Body of pancreas (tissue), 4 donors: Measurements from ENCODE around the gene CCL13. TPM values are rescaled to one million over a fixed set of nuclear protein-coding genes. Genes with fewer than 3 reads are reported as not detected.

Source experiments
- ATAC-seq: fragments of 150-250 bp; one replicate; pipeline ENCODE4 v1.9.1; 2016
- DNase-seq, 4 donors: peaks; one replicate each; pipeline ENCODE4 v3.0.0-alpha.2; 2019
- H3K27ac ChIP-seq, 4 donors: fragments of 200-600 bp; sonication (generic); 1 replicate in 3 of 4; 2 replicates in 1 of 4; pipeline versions ENCODE4 v1.5.1 to v1.6.1; 2016 to 2019; ENCODE audit warnings: mild to moderate bottlenecking in 1 of 4, mixed read lengths in 1 of 4, moderate library complexity in 1 of 4
- H3K27me3 ChIP-seq, 2 donors: fragments of 200-600 bp; sonication (generic); one replicate each; pipeline ENCODE4 v1.6.0; 2016; ENCODE audit warnings: mild to moderate bottlenecking in 1 of 2
- H3K36me3 ChIP-seq, 2 donors: fragments of 200-600 bp; sonication (generic); replicated peaks in 1 of 2; 2 replicates each; pipeline ENCODE4 v1.5.1; 2016; ENCODE audit warnings: low read depth in 2 of 2; ENCODE audit not compliant: insufficient read depth in 1 of 2
- H3K4me1 ChIP-seq: fragments of 200-600 bp; sonication (generic); one replicate; pipeline ENCODE4 v1.6.0; 2016
- H3K4me3 ChIP-seq, 2 donors: fragments of 200-600 bp; sonication (generic); 1 replicate in 1 of 2; 2 replicates in 1 of 2; pipeline ENCODE4 v1.5.1; 2016 to 2019
- H3K9me3 ChIP-seq, 3 donors: fragments of 200-600 bp; sonication (generic); 1 replicate in 2 of 3; 2 replicates in 1 of 3; pipeline ENCODE4 v1.5.1; 2016
- POLR2A ChIP-seq, 3 donors: fragments of 450-650 bp; IDR thresholded peaks; one replicate each; pipeline ENCODE4 v1.6.1; 2016; ENCODE audit warnings: antibody characterized with exemption in 3 of 3, mild to moderate bottlenecking in 2 of 3
- WGBS, 2 donors: methylation state at CpG; one replicate each; pipeline ENCODE4 v1.1.5; 2017; 5-methylcytosine and 5-hydroxymethylcytosine counted together
- intact Hi-C: fragments of 100-400 bp; cut with DNase I; formaldehyde crosslinking; loops from one replicate; pipeline ENCODE4 v1.15.1; 2023
- total RNA-seq, 2 donors: library from RNA; depleted of rRNA; stranded (reverse); fragments of >200 nt; gene quantifications; one replicate each; pipeline ENCODE4 v1.1.0, GENCODE V29; 2016
- TF ChIP-seq, protein P1 (sequence below), 7 experiments: fragments of 450-650 bp in 4 of 7; fragments of 200-600 bp in 3 of 7; sonication (generic) in 3 of 7; IDR thresholded peaks; one replicate each; pipeline ENCODE4 v1.5.1; 2016 to 2019; ENCODE audit warnings: antibody characterized with exemption in 7 of 7

CCL13 gene
- total RNA-seq, 2 donors from 2014 or later = not detected

DNA sequence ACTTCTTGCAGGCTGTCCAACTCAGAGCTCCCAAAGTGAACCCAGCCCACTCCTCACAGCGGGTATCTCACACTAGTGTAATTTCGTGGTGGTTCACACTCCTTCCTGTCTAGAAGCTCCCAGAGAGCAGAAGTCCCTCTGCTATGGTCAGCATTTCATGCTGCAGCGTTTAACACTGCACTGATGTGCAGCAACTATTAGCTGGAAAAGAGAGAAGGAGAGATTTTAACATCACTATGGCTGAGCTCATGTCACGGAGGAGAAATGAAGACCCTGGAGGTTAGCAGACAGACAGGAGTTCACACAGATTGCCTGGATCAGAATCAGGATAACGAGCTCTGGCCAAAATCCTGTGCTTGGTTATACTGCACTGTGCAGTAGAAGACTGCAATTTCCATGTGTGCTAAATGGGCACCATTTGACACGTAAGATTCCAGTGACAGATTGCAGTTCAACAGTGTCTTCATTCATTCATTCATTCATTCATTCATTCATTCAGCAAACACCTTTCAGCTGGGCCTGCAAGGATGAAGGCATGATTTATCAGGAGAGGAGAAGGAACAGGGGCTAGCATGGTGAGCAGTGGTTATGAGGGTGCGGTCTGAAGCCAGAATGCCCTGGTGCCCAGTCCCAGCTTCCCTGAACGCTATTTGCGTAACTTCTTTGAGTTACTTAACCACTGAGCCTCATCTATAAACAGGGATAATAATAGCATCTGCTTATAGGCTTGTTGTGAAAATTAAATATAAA is 12.1 kb downstream of the CCL13 start:
- intact Hi-C loops = no loop called here
- TF ChIP-seq, protein P1, sequence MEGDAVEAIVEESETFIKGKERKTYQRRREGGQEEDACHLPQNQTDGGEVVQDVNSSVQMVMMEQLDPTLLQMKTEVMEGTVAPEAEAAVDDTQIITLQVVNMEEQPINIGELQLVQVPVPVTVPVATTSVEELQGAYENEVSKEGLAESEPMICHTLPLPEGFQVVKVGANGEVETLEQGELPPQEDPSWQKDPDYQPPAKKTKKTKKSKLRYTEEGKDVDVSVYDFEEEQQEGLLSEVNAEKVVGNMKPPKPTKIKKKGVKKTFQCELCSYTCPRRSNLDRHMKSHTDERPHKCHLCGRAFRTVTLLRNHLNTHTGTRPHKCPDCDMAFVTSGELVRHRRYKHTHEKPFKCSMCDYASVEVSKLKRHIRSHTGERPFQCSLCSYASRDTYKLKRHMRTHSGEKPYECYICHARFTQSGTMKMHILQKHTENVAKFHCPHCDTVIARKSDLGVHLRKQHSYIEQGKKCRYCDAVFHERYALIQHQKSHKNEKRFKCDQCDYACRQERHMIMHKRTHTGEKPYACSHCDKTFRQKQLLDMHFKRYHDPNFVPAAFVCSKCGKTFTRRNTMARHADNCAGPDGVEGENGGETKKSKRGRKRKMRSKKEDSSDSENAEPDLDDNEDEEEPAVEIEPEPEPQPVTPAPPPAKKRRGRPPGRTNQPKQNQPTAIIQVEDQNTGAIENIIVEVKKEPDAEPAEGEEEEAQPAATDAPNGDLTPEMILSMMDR (IDR thresholded peaks at IDR 0.05) = no peak
- no peak for TF ChIP-seq POLR2A (IDR thresholded peaks at IDR 0.05)
- H3K9me3 ChIP-seq = no peaks in the 10 kb centered on the region

GRCh38 chr17:34368946-34369500 is 12.7 kb downstream of the CCL13 start:
- no peak for ATAC-seq
- 31 to 37% methylated on average over 4 of the region's 4 CpGs for WGBS, 2 donors
- H3K9me3 ChIP-seq = no peaks in the 10 kb centered on the region
- TF ChIP-seq POLR2A (IDR thresholded peaks at IDR 0.05) = no peak
- TF ChIP-seq, protein P1 (IDR thresholded peaks at IDR 0.05) = no peak
- DNase-seq = no peak
- intact Hi-C loops = no loop called here
- H3K36me3 ChIP-seq = no peaks in the 10 kb centered on the region
- H3K27ac ChIP-seq = no peak overlapping the region
- no peaks in the 10 kb centered on the region for H3K27me3 ChIP-seq
- H3K4me1 ChIP-seq = no peaks in the 10 kb centered on the region
- H3K4me3 ChIP-seq = no peak overlapping the region

More for the DNA sequence above, 12.1 kb downstream of the CCL13 start:
- ATAC-seq (no peak), DNase-seq (no peak)
- no peaks in the 10 kb centered on the region for H3K4me1 ChIP-seq
- no peaks in the 10 kb centered on the region for H3K27me3 ChIP-seq
- H3K36me3 ChIP-seq = no peaks in the 10 kb centered on the region
- H3K4me3 ChIP-seq = no peak overlapping the region
- H3K27ac ChIP-seq = no peak overlapping the region
- WGBS, 2 donors = 46 to 52% methylated on average over 9 of the region's 9 CpGs

- WGBS, 2 donors = 67 to 69% methylated on average over 3 of the region's 3 CpGs
- no peaks in the 10 kb centered on the region for H3K9me3 ChIP-seq
These were observed 13.3 kb downstream of the CCL13 start for GRCh38 chr17:34369571-34369970.

GRCh38 chr17:34370376-34370996 is 14.2 kb downstream of the CCL13 start:
- no peak overlapping the region for H3K27ac ChIP-seq
- no peaks in the 10 kb centered on the region for H3K36me3 ChIP-seq
- DNase-seq (no peak), ATAC-seq (no peak)
- no peaks in the 10 kb centered on the region for H3K27me3 ChIP-seq
- intact Hi-C loops = no loop called here
- no peak for TF ChIP-seq POLR2A (IDR thresholded peaks at IDR 0.05)
- TF ChIP-seq, protein P1 (IDR thresholded peaks at IDR 0.05) = no peak
- no peak overlapping the region for H3K4me3 ChIP-seq
- WGBS, 2 donors = 79 to 82% methylated on average over 4 to 5 of the region's 5 CpGs
- no peaks in the 10 kb centered on the region for H3K4me1 ChIP-seq
- no peaks in the 10 kb centered on the region for H3K9me3 ChIP-seq

More at GRCh38 chr17:34369571-34369970, 13.3 kb downstream of the CCL13 start:
- no peak for TF ChIP-seq POLR2A (IDR thresholded peaks at IDR 0.05)
- TF ChIP-seq, protein P1 (IDR thresholded peaks at IDR 0.05) = no peak
- Histone ChIP-seq H3K4me1 (no peaks in the 10 kb centered on the region), H3K27ac (no peak overlapping the region), H3K36me3 (no peaks in the 10 kb centered on the region), H3K4me3 (no peak overlapping the region), H3K27me3 (no peaks in the 10 kb centered on the region)
- DNase-seq = no peak
- ATAC-seq = no peak
- intact Hi-C loops = no loop called here
